MM.1S (cell line): ENCODE data around the gene PIEZO2.

ENCODE experiments used
- DNase-seq: peaks from one replicate; pipeline ENCODE4 v3.0.0-alpha.2; 2015
- H2AFZ ChIP-seq: fragments of 300-600 bp; sonication (generic); 2 replicates; pipeline ENCODE4 v1.6.0; 2016; ENCODE audit warnings: antibody characterized with exemption, low read length
- H3F3A ChIP-seq: fragments of 300-600 bp; sonication (generic); 2 replicates; pipeline ENCODE4 v1.6.1; 2016; ENCODE audit warnings: mild to moderate bottlenecking, antibody characterized with exemption, low read length, moderate library complexity, mixed read lengths; ENCODE audit not compliant: insufficient read depth
- H3K27ac ChIP-seq: fragments of 300-600 bp; sonication (generic); 2 replicates; pipeline ENCODE4 v1.5.1; 2016; ENCODE audit warnings: mild to moderate bottlenecking, low read length
- H3K27me3 ChIP-seq: fragments of 300-600 bp; sonication (generic); replicated peaks from 2 replicates; pipeline ENCODE4 v1.6.0; 2016; ENCODE audit warnings: low read length; ENCODE audit not compliant: insufficient read depth
- H3K36me3 ChIP-seq: fragments of 300-600 bp; sonication (generic); replicated peaks from 2 replicates; pipeline ENCODE4 v1.6.1; 2016; ENCODE audit warnings: mild to moderate bottlenecking, low read length, mixed read lengths; ENCODE audit not compliant: insufficient read depth
- H3K4me1 ChIP-seq: fragments of 300-600 bp; sonication (generic); 2 replicates; pipeline ENCODE4 v1.6.1; 2016; ENCODE audit warnings: low read length, mixed read lengths
- H3K4me2 ChIP-seq: fragments of 300-600 bp; sonication (generic); 2 replicates; pipeline ENCODE4 v1.6.0; 2016; ENCODE audit warnings: low read depth, low read length
- H3K4me3 ChIP-seq: fragments of 300-600 bp; sonication (generic); 2 replicates; pipeline ENCODE4 v1.5.1; 2016; ENCODE audit warnings: low read length, mixed read lengths
- H3K79me2 ChIP-seq: fragments of 300-600 bp; sonication (generic); 2 replicates; pipeline ENCODE4 v1.6.1; 2016; ENCODE audit warnings: mixed run types, low read length, mixed read lengths
- H3K9ac ChIP-seq: fragments of 300-600 bp; sonication (generic); 2 replicates; pipeline ENCODE4 v1.6.1; 2016; ENCODE audit warnings: low read length, mixed read lengths
- H3K9me2 ChIP-seq: fragments of 300-600 bp; sonication (generic); replicated peaks from 2 replicates; pipeline ENCODE4 v1.6.1; 2016; ENCODE audit warnings: mild to moderate bottlenecking, low read length, mixed read lengths; ENCODE audit not compliant: insufficient read depth
- H3K9me3 ChIP-seq: fragments of 300-600 bp; sonication (generic); replicated peaks from 2 replicates; pipeline ENCODE4 v1.6.1; 2016; ENCODE audit warnings: mild to moderate bottlenecking, low read length, mixed read lengths; ENCODE audit not compliant: insufficient read depth
- H4K20me1 ChIP-seq: fragments of 300-600 bp; sonication (generic); 2 replicates; pipeline ENCODE4 v1.6.1; 2016; ENCODE audit warnings: mild to moderate bottlenecking, low read length, moderate library complexity, mixed read lengths; ENCODE audit not compliant: insufficient read depth
- EZH2 ChIP-seq: fragments of 300-600 bp; sonication (generic); optimal IDR thresholded peaks from 2 replicates; pipeline ENCODE3; 2017; ENCODE audit warnings: low read depth, mild to moderate bottlenecking, antibody characterized with exemption, low read length, mixed read lengths
- EZH2phosphoT487 ChIP-seq: fragments of 300-600 bp; sonication (generic); IDR thresholded peaks from 2 replicates; pipeline ENCODE4 v1.6.1; 2018; ENCODE audit warnings: antibody characterized with exemption, low read length
- TF ChIP-seq, protein P1 (sequence below): fragments of 300-600 bp; sonication (generic); IDR thresholded peaks from 2 replicates; pipeline ENCODE4 v1.5.1; 2016; ENCODE audit warnings: antibody characterized with exemption, low read length, mixed read lengths

Gene PIEZO2

DNA sequence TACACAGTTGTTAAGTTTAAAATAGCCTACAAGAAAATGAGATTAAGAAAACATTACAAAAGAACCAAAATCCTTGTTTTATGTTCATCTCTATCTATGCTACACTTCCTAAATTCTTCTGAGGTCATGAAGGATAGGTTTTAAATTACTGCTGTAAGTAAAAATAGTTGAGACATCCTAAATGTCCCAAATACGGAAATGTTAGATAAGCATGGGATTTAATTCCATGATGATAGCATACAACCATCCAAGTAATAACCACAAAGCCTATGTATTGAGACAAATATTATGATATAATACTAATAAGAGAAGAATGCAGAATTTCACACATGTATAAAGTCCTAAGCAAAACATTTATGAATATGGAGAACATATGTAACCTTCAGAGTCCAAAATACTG is 34.1 kb downstream of the PIEZO2 start:
- H3K27ac ChIP-seq, result no peak overlapping the region
- no peaks in the 10 kb centered on the region for H3K9me2 ChIP-seq
- H3K4me2 ChIP-seq, result no peak overlapping the region
- no peak overlapping the region for H3K9ac ChIP-seq
- DNase-seq, result no peak
- H2AFZ ChIP-seq, result no peak overlapping the region
- no peaks in the 10 kb centered on the region for H3F3A ChIP-seq
- H4K20me1 ChIP-seq, result no peaks in the 10 kb centered on the region
- no peaks in the 10 kb centered on the region for H3K36me3 ChIP-seq
- H3K4me3 ChIP-seq, result no peak overlapping the region
- no peaks in the 10 kb centered on the region for H3K27me3 ChIP-seq
- H3K79me2 ChIP-seq, result no peaks in the 10 kb centered on the region
- no peaks in the 10 kb centered on the region for H3K9me3 ChIP-seq
- no peaks in the 10 kb centered on the region for H3K4me1 ChIP-seq
- TF ChIP-seq EZH2phosphoT487 (no peak), EZH2 (no peak)
- TF ChIP-seq, protein P1, sequence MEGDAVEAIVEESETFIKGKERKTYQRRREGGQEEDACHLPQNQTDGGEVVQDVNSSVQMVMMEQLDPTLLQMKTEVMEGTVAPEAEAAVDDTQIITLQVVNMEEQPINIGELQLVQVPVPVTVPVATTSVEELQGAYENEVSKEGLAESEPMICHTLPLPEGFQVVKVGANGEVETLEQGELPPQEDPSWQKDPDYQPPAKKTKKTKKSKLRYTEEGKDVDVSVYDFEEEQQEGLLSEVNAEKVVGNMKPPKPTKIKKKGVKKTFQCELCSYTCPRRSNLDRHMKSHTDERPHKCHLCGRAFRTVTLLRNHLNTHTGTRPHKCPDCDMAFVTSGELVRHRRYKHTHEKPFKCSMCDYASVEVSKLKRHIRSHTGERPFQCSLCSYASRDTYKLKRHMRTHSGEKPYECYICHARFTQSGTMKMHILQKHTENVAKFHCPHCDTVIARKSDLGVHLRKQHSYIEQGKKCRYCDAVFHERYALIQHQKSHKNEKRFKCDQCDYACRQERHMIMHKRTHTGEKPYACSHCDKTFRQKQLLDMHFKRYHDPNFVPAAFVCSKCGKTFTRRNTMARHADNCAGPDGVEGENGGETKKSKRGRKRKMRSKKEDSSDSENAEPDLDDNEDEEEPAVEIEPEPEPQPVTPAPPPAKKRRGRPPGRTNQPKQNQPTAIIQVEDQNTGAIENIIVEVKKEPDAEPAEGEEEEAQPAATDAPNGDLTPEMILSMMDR, result no peak

DNA sequence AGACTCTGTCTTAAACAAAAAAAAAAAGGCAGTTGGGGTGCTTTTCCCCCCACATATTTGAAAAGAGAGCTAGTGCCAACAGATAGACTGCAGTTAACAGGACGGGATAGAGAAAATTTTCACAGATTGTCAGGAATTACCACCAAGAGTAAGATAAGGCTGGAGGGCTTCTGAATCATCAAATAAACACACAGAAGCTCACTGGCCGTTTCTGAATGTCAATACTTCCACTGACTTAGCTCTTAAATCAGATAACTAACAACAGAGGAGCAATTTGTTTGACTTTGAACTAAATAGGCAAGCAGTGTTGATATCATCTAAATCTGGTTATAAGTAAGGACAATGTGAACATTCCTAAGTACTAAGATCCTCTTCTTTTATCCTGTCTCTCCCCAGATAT is 34.7 kb downstream of the PIEZO2 start:
- Histone ChIP-seq H3K4me1 (no peaks in the 10 kb centered on the region), H3K27ac (no peak overlapping the region), H3K79me2 (no peaks in the 10 kb centered on the region), H3K36me3 (no peaks in the 10 kb centered on the region), H3K4me3 (no peak overlapping the region), H3K9me3 (no peaks in the 10 kb centered on the region), H3F3A (no peaks in the 10 kb centered on the region), H3K27me3 (no peaks in the 10 kb centered on the region), H3K9me2 (no peaks in the 10 kb centered on the region), H4K20me1 (no peaks in the 10 kb centered on the region), H3K4me2 (no peak overlapping the region), H2AFZ (no peak overlapping the region), H3K9ac (no peak overlapping the region)
- TF ChIP-seq EZH2 (no peak), EZH2phosphoT487 (no peak)
- TF ChIP-seq, protein P1, result no peak
- no peak for DNase-seq

DNA sequence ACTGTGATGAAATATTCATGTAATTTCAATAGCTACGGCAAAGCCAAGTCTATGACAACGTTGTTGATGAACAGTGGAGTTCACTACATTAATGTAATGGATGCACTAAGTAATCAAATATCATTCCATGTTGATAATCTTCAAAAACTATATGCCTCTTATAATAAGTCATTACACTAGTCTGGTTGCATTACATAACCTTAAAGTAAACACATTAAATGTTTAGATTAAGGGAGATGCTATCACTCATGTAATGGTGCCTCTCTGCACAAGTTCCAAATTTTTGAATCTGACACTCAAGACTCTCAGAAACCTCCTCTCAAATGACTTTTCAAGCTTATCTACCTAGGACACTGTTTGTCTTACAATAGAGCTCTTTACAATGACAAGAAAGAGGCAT is 35.4 kb downstream of the PIEZO2 start:
- H3K36me3 ChIP-seq, result no peaks in the 10 kb centered on the region
- H3K27me3 ChIP-seq, result no peaks in the 10 kb centered on the region
- no peaks in the 10 kb centered on the region for H4K20me1 ChIP-seq
- no peak overlapping the region for H3K4me2 ChIP-seq
- no peaks in the 10 kb centered on the region for H3K79me2 ChIP-seq
- no peaks in the 10 kb centered on the region for H3K4me1 ChIP-seq
- H3K9ac ChIP-seq, result no peak overlapping the region
- H3K27ac ChIP-seq, result no peak overlapping the region
- H3K4me3 ChIP-seq, result no peak overlapping the region
- no peak for DNase-seq
- H3K9me3 ChIP-seq, result no peaks in the 10 kb centered on the region
- no peaks in the 10 kb centered on the region for H3F3A ChIP-seq
- H3K9me2 ChIP-seq, result no peaks in the 10 kb centered on the region
- no peak overlapping the region for H2AFZ ChIP-seq
- TF ChIP-seq EZH2phosphoT487, result no peak
- no peak for TF ChIP-seq EZH2
- TF ChIP-seq, protein P1, result no peak
